MV-4-11 (cell line): ENCODE measurements around the gene CCT7.

Experiments used
- DNase-seq: peaks from one replicate; lab custom pipeline; 2025; lab: John Stamatoyannopoulos, UW

The CCT7 gene

GRCh38 chr2:73225513-73226360 lies 8.4 kb upstream of the CCT7 start:
- peak; percentile 50 for DNase-seq

GRCh38 chr2:73227086-73227485 lies 7.0 kb upstream of the CCT7 start:
- DNase-seq, result no peak

- DNase-seq, result no peak
Observed at GRCh38 chr2:73228631-73229030, 5.5 kb upstream of the CCT7 start.

GRCh38 chr2:73232403-73233153 lies 1.5 kb upstream of the CCT7 start:
- no peak for DNase-seq

- peak; percentile 99 for DNase-seq
Observed at GRCh38 chr2:73233154-73233931, 765 bp upstream of the CCT7 start, which contains the start of gene PRADC1. PRADC1 (minus strand) TSS chr2:73233239; CDS start chr2:73233160, 79 bp downstream.

- DNase-seq, result no peak
Observed at GRCh38 chr2:73235315-73236028, 1.4 kb downstream of the CCT7 start.

- no peak for DNase-seq
Observed at GRCh38 chr2:73237168-73237567, 3.1 kb downstream of the CCT7 start.

- DNase-seq, result no peak
Observed at GRCh38 chr2:73238149-73238548, 4.0 kb downstream of the CCT7 start.

GRCh38 chr2:73238976-73239375 lies 4.9 kb downstream of the CCT7 start:
- DNase-seq, result no peak

GRCh38 chr2:73239776-73240175 lies 5.7 kb downstream of the CCT7 start:
- DNase-seq, result no peak

- no peak for DNase-seq
Observed at GRCh38 chr2:73243884-73244570, 9.9 kb downstream of the CCT7 start.

- DNase-seq, result no peak
Observed at GRCh38 chr2:73244580-73244979, 10.5 kb downstream of the CCT7 start.

GRCh38 chr2:73246850-73247249 lies 12.7 kb downstream of the CCT7 start:
- DNase-seq, result no peak

- no peak for DNase-seq
Observed at GRCh38 chr2:73249636-73250035, 15.5 kb downstream of the CCT7 start.

- no peak for DNase-seq
Observed at GRCh38 chr2:73250872-73251846, 17.1 kb downstream of the CCT7 start.

- DNase-seq, result no peak
Observed at GRCh38 chr2:73252238-73253027, 18.3 kb downstream of the CCT7 start.

GRCh38 chr2:73253400-73253799 lies 19.3 kb downstream of the CCT7 start:
- DNase-seq, result peak; percentile 12

GRCh38 chr2:73253901-73254300 lies 19.8 kb downstream of the CCT7 start:
- peak; percentile 68 for DNase-seq
